Astrocyte of the cerebellum (primary cell): ENCODE results near the gene TNFRSF17.

ENCODE experiments used
- DNase-seq: peaks from one replicate; pipeline ENCODE4 v3.0.0-alpha.2; 2011; ENCODE audit warnings: low read depth
- H3K4me3 ChIP-seq: 2 replicates; pipeline ENCODE4 v1.5.1; 2011; ENCODE audit warnings: mild to moderate bottlenecking, low read depth, low read length, moderate library complexity
- in situ Hi-C: cut with HindIII; loops from 2 replicates; pipeline ENCODE4 v1.10.0; 2017; ENCODE audit warnings: low sequenced_read_pairs
- TF ChIP-seq, protein P1 (sequence below): IDR thresholded peaks from 2 replicates; pipeline ENCODE4 v1.5.1; 2012; ENCODE audit warnings: low read length, low read depth, moderate library complexity, mild to moderate bottlenecking; ENCODE audit errors: missing control alignments

The TNFRSF17 gene

DNA sequence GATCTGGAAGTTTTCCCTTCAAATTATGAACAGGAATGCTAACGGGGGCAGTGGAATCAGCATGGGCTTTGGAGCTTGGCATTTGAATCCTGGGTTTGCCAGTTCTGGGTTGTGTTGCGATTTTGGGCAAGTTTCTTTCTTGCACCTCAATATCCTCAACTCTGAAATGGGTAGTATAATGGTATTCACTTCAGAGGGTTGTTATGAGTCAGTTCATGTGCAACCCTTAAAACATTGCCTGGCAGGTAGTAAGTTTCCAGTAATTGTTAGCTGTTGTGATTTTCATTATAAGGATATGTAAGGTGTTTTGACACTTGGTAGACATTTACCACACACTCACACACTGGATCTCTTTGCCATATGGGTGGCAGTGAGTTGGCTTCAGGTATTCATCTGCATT lies 44.9 kb downstream of the TNFRSF17 start:
- TF ChIP-seq, protein P1, sequence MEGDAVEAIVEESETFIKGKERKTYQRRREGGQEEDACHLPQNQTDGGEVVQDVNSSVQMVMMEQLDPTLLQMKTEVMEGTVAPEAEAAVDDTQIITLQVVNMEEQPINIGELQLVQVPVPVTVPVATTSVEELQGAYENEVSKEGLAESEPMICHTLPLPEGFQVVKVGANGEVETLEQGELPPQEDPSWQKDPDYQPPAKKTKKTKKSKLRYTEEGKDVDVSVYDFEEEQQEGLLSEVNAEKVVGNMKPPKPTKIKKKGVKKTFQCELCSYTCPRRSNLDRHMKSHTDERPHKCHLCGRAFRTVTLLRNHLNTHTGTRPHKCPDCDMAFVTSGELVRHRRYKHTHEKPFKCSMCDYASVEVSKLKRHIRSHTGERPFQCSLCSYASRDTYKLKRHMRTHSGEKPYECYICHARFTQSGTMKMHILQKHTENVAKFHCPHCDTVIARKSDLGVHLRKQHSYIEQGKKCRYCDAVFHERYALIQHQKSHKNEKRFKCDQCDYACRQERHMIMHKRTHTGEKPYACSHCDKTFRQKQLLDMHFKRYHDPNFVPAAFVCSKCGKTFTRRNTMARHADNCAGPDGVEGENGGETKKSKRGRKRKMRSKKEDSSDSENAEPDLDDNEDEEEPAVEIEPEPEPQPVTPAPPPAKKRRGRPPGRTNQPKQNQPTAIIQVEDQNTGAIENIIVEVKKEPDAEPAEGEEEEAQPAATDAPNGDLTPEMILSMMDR = no peak
- H3K4me3 ChIP-seq = no peak overlapping the region
- in situ Hi-C loops = no loop called here
- DNase-seq = no peak

DNA sequence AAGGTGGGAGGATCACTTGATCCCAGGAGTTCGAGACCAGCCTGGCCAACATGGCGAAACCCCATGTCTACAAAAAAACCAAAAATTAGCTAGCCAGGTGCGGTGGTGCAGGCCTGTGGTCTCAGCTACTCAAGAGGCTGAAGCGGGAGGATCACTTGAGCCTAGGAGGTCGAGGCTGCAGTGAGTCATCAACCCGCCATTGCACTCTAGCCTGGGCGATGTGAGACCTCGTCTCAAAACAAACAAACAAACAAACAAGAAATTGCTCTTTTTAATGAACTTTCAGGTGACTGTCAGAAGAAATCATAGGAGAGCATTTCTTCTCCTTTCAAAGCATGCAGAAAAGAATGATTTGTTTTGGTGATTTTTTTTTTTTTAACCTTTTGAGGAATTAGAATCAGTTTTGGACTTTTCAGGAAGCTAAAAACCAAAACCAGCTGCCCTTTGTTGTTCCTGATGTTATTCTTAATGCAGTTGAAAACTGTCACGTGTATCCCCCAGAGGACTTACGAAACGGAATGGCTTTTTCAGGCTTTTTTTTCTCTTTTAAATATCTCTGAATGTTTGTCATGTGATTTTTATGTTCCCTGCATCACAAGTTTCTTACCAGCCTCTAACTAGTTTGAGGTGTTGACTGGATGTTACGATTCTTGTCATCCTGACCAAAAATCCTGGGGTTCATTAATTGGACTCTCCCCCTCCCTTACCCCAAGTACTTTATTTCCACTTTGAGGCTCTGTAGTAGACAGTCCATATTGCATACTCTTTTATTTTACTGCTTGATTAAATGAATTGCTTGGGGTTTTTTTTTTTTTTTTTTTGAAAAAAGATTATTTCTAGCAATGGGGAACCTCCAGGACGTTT lies 45.6 kb downstream of the TNFRSF17 start:
- no peak overlapping the region for H3K4me3 ChIP-seq
- TF ChIP-seq, protein P1 = no peak
- in situ Hi-C loops = no loop called here
- DNase-seq = no peak

DNA sequence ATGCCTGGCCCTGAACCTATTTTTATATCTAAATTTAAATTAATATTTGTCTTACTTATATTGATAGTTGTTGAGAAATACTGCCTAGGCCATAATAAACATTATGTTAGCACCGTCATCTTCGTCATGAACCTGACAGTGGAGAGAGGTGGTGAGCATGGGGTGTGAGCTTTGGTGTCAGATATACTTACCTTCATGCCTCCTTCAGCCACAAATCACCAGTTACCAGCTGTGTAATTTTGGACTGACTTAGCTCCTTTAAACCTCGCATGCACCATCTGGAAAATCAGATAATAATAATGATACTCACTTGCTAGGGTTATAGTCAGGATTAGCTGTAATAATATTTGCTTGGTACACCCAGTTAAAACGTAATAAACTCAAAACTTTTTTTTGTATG lies 46.6 kb downstream of the TNFRSF17 start:
- in situ Hi-C loops = no loop called here
- TF ChIP-seq, protein P1 = no peak
- no peak overlapping the region for H3K4me3 ChIP-seq
- DNase-seq = no peak

DNA sequence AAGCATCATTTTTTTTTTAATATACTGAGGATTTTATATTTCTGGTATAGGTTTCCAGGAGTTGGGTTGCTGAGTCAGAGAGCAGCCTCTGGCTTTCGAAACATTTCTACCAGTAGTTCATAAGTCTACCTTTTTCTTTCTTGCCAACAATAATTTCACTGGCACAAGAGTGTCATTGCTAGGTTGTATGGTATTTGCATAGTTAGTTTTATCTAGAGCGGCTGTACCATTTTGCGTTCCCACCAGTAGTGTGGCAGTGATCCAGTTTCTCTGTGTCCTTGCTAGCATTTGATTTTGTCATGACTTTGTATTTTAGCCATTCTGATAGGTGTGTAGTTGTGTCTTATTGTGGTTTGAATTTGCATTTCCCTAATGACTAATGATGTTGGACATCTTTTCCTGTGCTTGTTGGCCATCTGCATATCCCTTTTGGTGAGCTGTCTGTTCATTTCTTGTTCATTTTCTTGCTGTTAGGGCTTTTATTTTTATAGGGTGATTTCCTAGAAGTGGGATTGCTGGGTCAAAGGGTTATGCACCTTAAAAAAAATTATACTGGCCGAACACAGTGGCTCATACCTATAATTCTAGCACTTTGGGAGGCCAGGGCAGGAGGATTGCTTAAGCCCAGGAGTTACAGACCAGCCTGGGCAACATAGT lies 51.4 kb downstream of the TNFRSF17 start:
- peak; percentile 34 for DNase-seq
- TF ChIP-seq, protein P1 = no peak
- in situ Hi-C loops = no loop called here
- H3K4me3 ChIP-seq = no peak overlapping the region

DNA sequence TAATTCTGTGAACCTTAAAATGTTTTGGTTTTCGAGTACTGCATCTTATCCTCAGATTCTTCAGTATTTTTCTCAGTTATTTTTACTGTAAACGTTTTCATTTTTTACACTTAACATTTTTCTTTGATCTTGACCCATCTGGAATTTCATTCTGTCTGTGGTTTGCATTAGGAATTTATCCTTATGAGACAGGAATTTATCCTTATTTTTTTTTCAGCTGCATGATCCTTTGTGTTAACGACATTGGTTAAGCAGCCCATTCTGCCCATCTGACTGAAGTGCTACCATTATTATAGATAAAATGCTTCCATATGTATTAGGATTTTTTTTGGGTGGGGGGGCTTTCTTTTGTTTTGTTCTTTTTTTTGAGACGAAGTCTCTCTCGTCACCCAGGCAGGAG lies 52.5 kb downstream of the TNFRSF17 start:
- TF ChIP-seq, protein P1 = no peak
- DNase-seq = peak; percentile 66
- H3K4me3 ChIP-seq = no peak overlapping the region
- in situ Hi-C loops = no loop called here
